Activated T-helper 17 cell treated with anti-CD3 and anti-CD28 coated beads, Interleukin-2, amount 50 U/mL, for 72 hours (primary cell): ENCODE results near the gene SLC30A2. TPM values are rescaled to one million over a fixed set of nuclear protein-coding genes. Genes with fewer than 3 reads are reported as not detected.

Experiments used
- ATAC-seq: fragments of 150-1000 bp; cut with Tn5 transposase; replicated peaks from 2 replicates; pipeline ENCODE4 v1.10.0; 2021; ENCODE audit warnings: mild to moderate bottlenecking, moderate library complexity
- H3K27ac Mint-ChIP-seq: one replicate; pipeline ENCODE4 v1.8.0; 2022; ENCODE audit warnings: mixed read lengths
- H3K27me3 Mint-ChIP-seq: one replicate; pipeline ENCODE4 v1.8.0; 2022; ENCODE audit warnings: mixed read lengths
- H3K36me3 Mint-ChIP-seq: one replicate; pipeline ENCODE4 v1.8.0; 2022; ENCODE audit warnings: low read depth, mild to moderate bottlenecking, mixed read lengths
- H3K4me1 Mint-ChIP-seq: one replicate; pipeline ENCODE4 v1.8.0; 2022; ENCODE audit warnings: mixed read lengths
- H3K4me3 Mint-ChIP-seq: one replicate; pipeline ENCODE4 v1.8.0; 2022; ENCODE audit warnings: mild to moderate bottlenecking, mixed read lengths
- H3K9me3 Mint-ChIP-seq: one replicate; pipeline ENCODE4 v1.8.0; 2022; ENCODE audit warnings: mixed read lengths
- total RNA-seq, 2 donors: library from RNA; stranded (reverse); gene quantifications; one replicate each; pipeline ENCODE4 v1.2.3, GENCODE V29; 2022

The SLC30A2 gene
- total RNA-seq, 2 donors from 2014 or later, result not detected

GRCh38 chr1:25994402-25995150 is 51.3 kb downstream of the SLC30A2 start:
- no peaks in the 10 kb centered on the region for H3K27me3 Mint-ChIP-seq
- no peak overlapping the region for H3K27ac Mint-ChIP-seq
- ATAC-seq, result no peak
- peaks cover 3% of the 10 kb centered on the region for H3K36me3 Mint-ChIP-seq
- peaks cover 17% of the 10 kb centered on the region for H3K4me1 Mint-ChIP-seq
- H3K9me3 Mint-ChIP-seq, result no peaks in the 10 kb centered on the region
- no peak overlapping the region for H3K4me3 Mint-ChIP-seq

DNA sequence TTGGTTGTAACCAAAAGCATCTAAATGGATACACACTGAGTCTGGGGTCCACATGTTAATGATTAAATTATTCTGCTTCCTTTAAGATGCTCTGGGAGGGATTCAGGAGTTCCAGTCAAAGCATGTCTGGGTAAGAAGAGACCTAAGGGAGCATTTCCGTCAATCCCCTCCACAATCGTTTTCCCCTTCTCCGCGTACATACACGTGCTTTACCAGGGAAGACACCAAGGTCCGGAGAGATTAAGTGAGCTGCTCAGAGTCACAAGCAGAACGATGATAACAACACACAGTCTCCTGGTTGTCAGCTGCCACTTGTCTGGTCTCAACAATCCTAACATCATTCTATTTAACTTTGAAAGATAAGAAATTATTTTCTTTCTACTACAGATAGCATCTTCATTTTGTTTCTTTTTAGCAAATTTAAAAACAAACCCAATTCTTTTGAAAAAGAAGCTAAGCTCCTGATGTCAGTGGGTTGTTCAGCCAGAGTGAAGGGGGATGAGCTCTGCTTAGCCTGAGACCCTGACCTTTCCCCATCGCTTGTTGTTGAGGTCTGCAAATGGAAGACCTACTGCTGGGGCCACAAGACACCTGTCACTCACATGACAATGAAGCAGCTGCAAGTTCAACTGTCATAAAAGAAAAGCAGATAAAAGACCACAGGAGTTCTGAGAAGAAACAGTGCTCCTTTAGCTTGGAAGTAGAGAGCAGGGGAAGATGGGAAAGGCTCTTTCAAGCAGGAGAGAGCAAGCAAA is 52.5 kb downstream of the SLC30A2 start:
- Mint-ChIP-seq H3K4me1 (peaks cover 13% of the 10 kb centered on the region), H3K27ac (peak overlapping the region; percentile 67), H3K4me3 (no peak overlapping the region), H3K36me3 (peaks cover 15% of the 10 kb centered on the region), H3K27me3 (no peaks in the 10 kb centered on the region), H3K9me3 (no peaks in the 10 kb centered on the region)
- ATAC-seq, result no peak

DNA sequence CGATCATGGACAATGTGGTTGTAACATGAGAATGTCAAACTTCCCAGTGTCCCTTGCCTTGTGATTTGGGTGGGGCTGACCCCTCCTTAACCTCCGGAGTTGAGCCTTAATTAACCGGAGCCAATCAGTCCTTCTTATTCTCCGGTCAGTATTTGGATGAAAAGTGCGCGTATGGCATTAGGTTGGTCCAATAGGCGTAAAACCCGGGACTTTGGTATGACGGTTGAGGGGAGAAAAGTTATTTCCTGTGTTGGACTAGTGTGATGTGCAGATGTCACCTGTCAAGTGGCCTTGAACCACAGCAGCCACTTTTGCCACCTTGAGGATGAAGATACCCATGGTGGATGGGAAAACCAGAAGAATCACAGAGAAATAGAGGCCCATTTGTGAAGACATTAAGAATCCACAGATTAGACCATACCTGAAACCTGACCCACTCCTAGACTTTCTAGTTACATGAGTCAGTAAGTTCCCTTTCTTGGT is 53.2 kb downstream of the SLC30A2 start:
- H3K4me1 Mint-ChIP-seq, result peaks cover 10% of the 10 kb centered on the region
- H3K27ac Mint-ChIP-seq, result peak overlapping the region; percentile 12
- peaks cover 17% of the 10 kb centered on the region for H3K36me3 Mint-ChIP-seq
- no peaks in the 10 kb centered on the region for H3K9me3 Mint-ChIP-seq
- H3K4me3 Mint-ChIP-seq, result no peak overlapping the region
- no peaks in the 10 kb centered on the region for H3K27me3 Mint-ChIP-seq
- no peak for ATAC-seq

DNA sequence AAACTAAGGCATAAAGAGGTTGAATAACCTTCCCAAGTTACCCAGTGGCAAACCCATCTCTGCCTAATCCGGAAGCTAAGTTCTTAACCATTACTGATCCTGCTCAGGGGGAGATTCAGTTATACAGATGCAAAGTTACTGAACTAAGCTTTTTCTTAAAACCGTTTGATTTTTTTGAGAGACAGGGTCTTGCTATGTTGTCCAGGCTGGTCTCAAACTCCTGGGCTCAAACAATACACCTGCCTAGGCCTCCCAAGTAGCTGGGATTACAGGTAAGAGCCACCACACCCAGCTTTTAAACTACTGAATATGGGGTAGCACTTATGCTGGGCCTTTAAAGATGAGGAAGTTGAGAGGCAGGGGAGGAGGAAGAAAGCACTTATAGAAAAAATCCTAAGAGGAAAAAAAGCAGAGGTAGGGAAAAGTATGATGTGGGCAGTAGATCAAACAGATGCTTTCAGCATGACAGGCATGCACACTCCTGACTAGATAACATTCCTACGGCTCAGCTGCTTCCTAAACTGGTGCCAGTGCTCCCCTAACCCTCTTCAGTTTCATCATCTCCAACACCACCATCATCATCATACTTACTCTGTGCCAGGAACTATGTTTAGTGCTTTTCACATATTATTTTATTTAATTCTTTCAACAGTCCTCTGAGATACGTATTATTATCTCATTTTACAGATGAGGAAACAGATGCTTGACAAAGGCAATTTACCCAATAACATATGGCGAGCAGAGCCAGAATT is 53.8 kb downstream of the SLC30A2 start:
- no peak overlapping the region for H3K27ac Mint-ChIP-seq
- H3K4me3 Mint-ChIP-seq, result no peak overlapping the region
- no peaks in the 10 kb centered on the region for H3K27me3 Mint-ChIP-seq
- no peaks in the 10 kb centered on the region for H3K9me3 Mint-ChIP-seq
- peaks cover 21% of the 10 kb centered on the region for H3K36me3 Mint-ChIP-seq
- H3K4me1 Mint-ChIP-seq, result peaks cover 10% of the 10 kb centered on the region
- no peak for ATAC-seq

DNA sequence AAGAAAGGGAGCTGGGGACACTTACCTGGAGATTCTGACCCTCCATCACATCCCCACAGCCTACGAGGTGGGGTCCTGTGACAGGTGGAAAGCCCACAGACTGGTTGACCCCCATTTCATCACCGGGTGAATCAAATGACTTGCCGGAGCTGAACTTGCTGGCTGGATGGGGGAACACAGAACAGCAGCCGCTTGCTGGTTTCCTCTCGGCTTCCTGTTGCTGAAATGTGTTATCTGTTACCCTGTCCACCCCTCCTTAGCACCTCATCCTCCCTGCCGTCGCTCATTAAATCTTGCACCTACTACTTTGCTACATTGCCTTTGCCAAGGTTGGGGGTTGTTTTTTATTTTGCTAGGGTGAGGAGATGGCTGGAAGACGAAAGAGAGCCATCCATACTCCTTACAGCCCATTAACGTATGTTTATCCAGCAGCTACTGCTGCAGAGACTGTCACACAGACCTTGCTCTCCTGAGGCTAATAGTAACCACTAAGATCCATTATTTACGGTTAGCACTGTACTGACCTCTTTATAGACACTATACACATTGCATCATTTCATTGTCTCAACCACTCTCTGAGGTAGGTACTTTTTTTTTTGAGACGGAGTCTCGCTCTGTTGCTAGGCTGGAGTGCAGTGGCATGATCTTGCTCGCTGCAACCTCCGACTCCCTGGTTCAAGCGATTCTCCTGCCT is 55.1 kb downstream of the SLC30A2 start:
- no peaks in the 10 kb centered on the region for H3K27me3 Mint-ChIP-seq
- peak; percentile 63 for ATAC-seq
- H3K27ac Mint-ChIP-seq, result peak overlapping the region; percentile 78
- H3K36me3 Mint-ChIP-seq, result peaks cover 28% of the 10 kb centered on the region
- no peaks in the 10 kb centered on the region for H3K9me3 Mint-ChIP-seq
- H3K4me1 Mint-ChIP-seq, result peaks cover 10% of the 10 kb centered on the region
- H3K4me3 Mint-ChIP-seq, result peak overlapping the region; percentile 73

GRCh38 chr1:25990251-25990650 is 55.7 kb downstream of the SLC30A2 start:
- peak overlapping the region; percentile 73 for H3K4me3 Mint-ChIP-seq
- H3K27ac Mint-ChIP-seq, result peak overlapping the region; percentile 78
- peaks cover 10% of the 10 kb centered on the region for H3K4me1 Mint-ChIP-seq
- peaks cover 34% of the 10 kb centered on the region for H3K36me3 Mint-ChIP-seq
- no peaks in the 10 kb centered on the region for H3K9me3 Mint-ChIP-seq
- ATAC-seq, result no peak
- H3K27me3 Mint-ChIP-seq, result no peaks in the 10 kb centered on the region

DNA sequence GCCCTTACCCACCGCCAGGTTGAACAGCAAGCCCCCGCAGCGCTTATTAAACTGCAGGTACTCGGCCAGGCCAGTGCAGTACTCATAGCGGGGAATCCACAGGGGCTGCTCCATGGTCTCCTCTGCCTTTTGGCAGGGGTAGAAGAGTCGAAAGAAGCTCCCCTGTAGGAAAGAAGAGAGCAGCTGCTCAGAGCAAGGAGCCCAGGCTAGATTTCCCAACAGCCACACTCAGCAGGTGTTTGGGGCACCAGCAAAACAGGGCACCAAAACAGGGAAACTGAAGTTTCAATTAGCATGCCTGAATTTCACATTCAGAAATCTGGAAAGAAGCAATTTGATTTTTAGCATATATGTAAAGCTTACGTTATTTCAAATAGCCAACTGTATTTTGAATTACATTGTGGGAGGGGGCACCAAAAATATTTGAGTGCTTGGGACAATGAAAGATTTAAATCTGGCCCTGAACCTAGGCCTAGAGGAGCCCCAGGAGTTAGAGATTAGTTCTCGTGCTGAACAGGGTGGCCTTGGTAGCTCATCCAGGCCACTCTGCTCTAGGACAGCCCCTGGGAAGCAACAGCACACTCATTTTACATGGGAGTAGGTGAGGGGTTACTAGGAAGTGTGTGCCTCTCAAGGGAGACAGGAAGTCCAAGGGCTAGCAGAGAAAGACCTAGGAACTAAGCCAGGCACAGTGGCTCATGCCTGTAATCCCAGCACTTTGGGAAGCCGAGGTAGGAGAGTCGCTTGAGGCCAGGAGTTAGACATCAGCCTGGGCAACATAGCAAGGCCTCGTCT is 56.3 kb downstream of the SLC30A2 start:
- Mint-ChIP-seq H3K4me3 (peak overlapping the region; percentile 73), H3K36me3 (peaks cover 36% of the 10 kb centered on the region), H3K9me3 (no peaks in the 10 kb centered on the region), H3K27ac (peak overlapping the region; percentile 78), H3K27me3 (no peaks in the 10 kb centered on the region), H3K4me1 (peaks cover 10% of the 10 kb centered on the region)
- no peak for ATAC-seq

- Mint-ChIP-seq H3K36me3 (peaks cover 53% of the 10 kb centered on the region), H3K27me3 (no peaks in the 10 kb centered on the region), H3K4me3 (no peak overlapping the region), H3K9me3 (no peaks in the 10 kb centered on the region), H3K4me1 (peaks cover 5% of the 10 kb centered on the region), H3K27ac (no peak overlapping the region)
- ATAC-seq, result no peak
Observed at GRCh38 chr1:25987951-25988350, 58.0 kb downstream of the SLC30A2 start.

Other genes starting within 250 kb of the SLC30A2 start
- 10 to 100 TPM; 10.2 to 13.2 TPM for gene SELENON, start 245.9 kb downstream of the SLC30A2 start, total RNA-seq
- 10 to 100 TPM; 39.6 to 58.8 TPM for gene MTFR1L, start 226.2 kb downstream of the SLC30A2 start, total RNA-seq
- 1 to 10 TPM; 3.7 to 7.2 TPM for gene AUNIP, start 186.7 kb downstream of the SLC30A2 start, total RNA-seq
- gene PAQR7, start 170.4 kb downstream of the SLC30A2 start, total RNA-seq, result 1 to 10 TPM; 5.7 to 7.2 TPM
- gene STMN1, start 139.7 kb downstream of the SLC30A2 start, total RNA-seq, result 100 to 1,000 TPM; 376 to 423 TPM
- gene PAFAH2, start 48.1 kb downstream of the SLC30A2 start, total RNA-seq, result 1 to 10 TPM; 8.1 to 8.3 TPM
- not detected for gene EXTL1, start 24.3 kb downstream of the SLC30A2 start, total RNA-seq
- not detected for gene TRIM63, start 21.5 kb upstream of the SLC30A2 start, total RNA-seq
- gene PDIK1L, start 65.7 kb upstream of the SLC30A2 start, total RNA-seq, result 10 to 100 TPM; 11.2 to 12.3 TPM
- gene FAM110D, start 113.0 kb upstream of the SLC30A2 start, total RNA-seq, result not detected
- not detected for gene C1orf232, start 122.8 kb upstream of the SLC30A2 start, total RNA-seq
- 10 to 100 TPM; 20.4 to 52.4 TPM for gene ZNF593, start 123.8 kb upstream of the SLC30A2 start, total RNA-seq
- gene ZNF593OS, start 125.7 kb upstream of the SLC30A2 start, total RNA-seq, result not detected
- gene CNKSR1, start 131.4 kb upstream of the SLC30A2 start, total RNA-seq, result 1 to 10 TPM; 2.9 to 4.6 TPM
- not detected for gene CATSPER4, start 144.5 kb upstream of the SLC30A2 start, total RNA-seq
- gene CEP85, start 188.1 kb upstream of the SLC30A2 start, total RNA-seq, result 10 to 100 TPM; 34.8 to 37.7 TPM
- gene SH3BGRL3, start 234.0 kb upstream of the SLC30A2 start, total RNA-seq, result 100 to 1,000 TPM; 258 to 280 TPM